HG02870 (cell line): ENCODE measurements around the gene TRAF3.
"Not testable (repeated sequence)": the region's sequence is repeated elsewhere in the genome, so short reads cannot be mapped to it uniquely, and the experiment has no call there.

Experiments used
- ATAC-seq: cut with Tn5 transposase; IDR thresholded peaks from one replicate; pipeline ENCODE4 v1.9.1; 2021; ENCODE audit warnings: mild to moderate bottlenecking, moderate library complexity; ENCODE audit not compliant: unreplicated experiment

Gene TRAF3

GRCh38 chr14:102883554-102883953 is 106.3 kb downstream of the TRAF3 start:
- no peak for ATAC-seq

GRCh38 chr14:102885737-102886447 is 108.6 kb downstream of the TRAF3 start:
- ATAC-seq, result no peak

- ATAC-seq, result no peak
Observed at GRCh38 chr14:102888748-102889147, 111.5 kb downstream of the TRAF3 start.

GRCh38 chr14:102889615-102890014 is 112.4 kb downstream of the TRAF3 start:
- no peak for ATAC-seq

GRCh38 chr14:102891111-102891510 is 113.9 kb downstream of the TRAF3 start:
- no peak for ATAC-seq

- no peak for ATAC-seq
Observed at GRCh38 chr14:102891556-102891955, 114.3 kb downstream of the TRAF3 start.

GRCh38 chr14:102892651-102893050 is 115.4 kb downstream of the TRAF3 start:
- ATAC-seq, result no peak

- no peak for ATAC-seq
Observed at GRCh38 chr14:102893452-102893851, 116.2 kb downstream of the TRAF3 start.

- not testable (repeated sequence) for ATAC-seq
Observed at GRCh38 chr14:102896735-102897134, 119.5 kb downstream of the TRAF3 start.

GRCh38 chr14:102897299-102898027 is 120.2 kb downstream of the TRAF3 start:
- no peak for ATAC-seq

GRCh38 chr14:102898298-102898697 is 121.0 kb downstream of the TRAF3 start:
- ATAC-seq, result no peak

GRCh38 chr14:102898776-102899515 is 121.7 kb downstream of the TRAF3 start:
- ATAC-seq, result no peak

GRCh38 chr14:102899516-102899900 is 122.3 kb downstream of the TRAF3 start:
- no peak for ATAC-seq

- ATAC-seq, result peak; percentile 44
Observed at GRCh38 chr14:102900631-102901571, 123.7 kb downstream of the TRAF3 start.

GRCh38 chr14:102901633-102902032 is 124.4 kb downstream of the TRAF3 start:
- ATAC-seq, result peak; percentile 77

GRCh38 chr14:102902086-102902485 is 124.8 kb downstream of the TRAF3 start:
- ATAC-seq, result peak; percentile 8

GRCh38 chr14:102902523-102903247 is 125.4 kb downstream of the TRAF3 start:
- no peak for ATAC-seq

GRCh38 chr14:102903248-102903888 is 126.1 kb downstream of the TRAF3 start:
- no peak for ATAC-seq

- no peak for ATAC-seq
Observed at GRCh38 chr14:102903889-102904512, 126.8 kb downstream of the TRAF3 start.
